ENCODE data around the gene NCBP2.

DNA sequence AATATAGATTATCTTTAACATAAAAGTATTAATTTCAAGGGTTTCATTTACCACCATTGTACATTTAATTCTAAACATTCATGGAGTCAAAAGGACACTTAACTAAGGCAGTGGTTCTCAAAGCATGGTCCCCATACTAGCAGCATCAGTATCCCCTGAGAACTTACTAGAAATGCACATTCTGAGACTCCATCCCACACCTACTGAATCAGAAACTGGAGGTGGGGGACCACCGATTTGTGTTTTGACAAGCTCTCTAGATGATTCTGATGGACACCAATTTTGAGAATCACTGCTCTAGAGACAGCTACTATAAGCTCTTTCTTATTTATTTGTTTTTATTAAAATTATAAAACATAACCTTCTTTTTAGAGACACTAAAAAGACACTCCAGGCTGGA is 40.6 kb downstream of the NCBP2 start:
- TF ChIP-seq EZH2phosphoT487 (IDR thresholded peaks at IDR 0.05) (no peak), EZH2 (IDR thresholded peaks at IDR 0.05) (no peak)

Measured in neural progenitor cell (in vitro differentiated cells).